Activated T-helper 1 cell treated with Interleukin-2 at 50 U/mL for 16 hours (primary cell): ENCODE data around the gene TMEM175.

Experiments used
- DNase-seq: peaks from one replicate; pipeline ENCODE4 v3.0.0-alpha.2; 2020; ENCODE audit warnings: low read depth

Gene TMEM175, protein sequence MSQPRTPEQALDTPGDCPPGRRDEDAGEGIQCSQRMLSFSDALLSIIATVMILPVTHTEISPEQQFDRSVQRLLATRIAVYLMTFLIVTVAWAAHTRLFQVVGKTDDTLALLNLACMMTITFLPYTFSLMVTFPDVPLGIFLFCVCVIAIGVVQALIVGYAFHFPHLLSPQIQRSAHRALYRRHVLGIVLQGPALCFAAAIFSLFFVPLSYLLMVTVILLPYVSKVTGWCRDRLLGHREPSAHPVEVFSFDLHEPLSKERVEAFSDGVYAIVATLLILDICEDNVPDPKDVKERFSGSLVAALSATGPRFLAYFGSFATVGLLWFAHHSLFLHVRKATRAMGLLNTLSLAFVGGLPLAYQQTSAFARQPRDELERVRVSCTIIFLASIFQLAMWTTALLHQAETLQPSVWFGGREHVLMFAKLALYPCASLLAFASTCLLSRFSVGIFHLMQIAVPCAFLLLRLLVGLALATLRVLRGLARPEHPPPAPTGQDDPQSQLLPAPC

DNA sequence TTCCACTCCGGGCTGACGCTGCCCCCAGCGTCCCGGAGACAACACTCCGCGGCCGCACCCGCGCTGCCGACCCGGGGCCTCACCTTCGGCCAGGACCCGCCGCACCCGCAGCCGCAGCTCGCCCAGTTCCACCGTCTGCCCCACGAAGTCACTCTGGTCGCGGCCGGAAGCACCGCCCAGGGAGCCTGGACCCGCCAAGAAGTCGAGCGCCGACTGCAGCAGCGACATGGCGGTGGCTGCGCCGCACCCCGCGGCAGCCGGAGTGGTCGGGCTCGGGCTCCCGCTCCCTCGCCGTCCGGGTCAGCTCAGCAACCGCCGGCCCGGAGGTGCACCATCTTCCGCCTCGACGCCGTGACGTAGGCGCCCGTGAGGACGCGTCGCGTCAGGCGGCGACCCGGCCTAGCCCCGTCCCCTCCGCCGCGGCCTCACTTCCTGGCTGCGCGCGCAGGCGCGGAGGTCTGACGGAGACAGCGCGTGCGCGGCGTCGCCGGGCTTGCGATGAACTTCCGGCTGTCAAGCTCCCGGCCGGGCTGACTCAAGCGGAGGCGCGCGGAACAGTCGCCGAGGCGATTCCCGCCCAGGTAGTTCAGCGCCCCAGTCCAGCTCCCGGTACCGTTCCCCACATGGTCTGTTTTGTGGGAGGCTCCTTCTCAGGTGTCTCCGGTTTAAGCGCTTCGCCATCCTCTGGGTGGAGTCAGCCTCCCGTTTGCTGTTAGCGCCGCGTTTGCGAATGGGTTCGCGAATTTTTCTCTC, at the start of gene TMEM175, which contains the start of gene GAK:
TMEM175 (plus strand) TSS at position 501 of the 753 bp plus-strand sequence. CDS start 15,280 bp downstream, outside the sequence.
GAK (minus strand) TSS at position 357 of the 753 bp plus-strand sequence; CDS start at position 228, 129 bp downstream.
- peak; percentile 98 for DNase-seq

DNA sequence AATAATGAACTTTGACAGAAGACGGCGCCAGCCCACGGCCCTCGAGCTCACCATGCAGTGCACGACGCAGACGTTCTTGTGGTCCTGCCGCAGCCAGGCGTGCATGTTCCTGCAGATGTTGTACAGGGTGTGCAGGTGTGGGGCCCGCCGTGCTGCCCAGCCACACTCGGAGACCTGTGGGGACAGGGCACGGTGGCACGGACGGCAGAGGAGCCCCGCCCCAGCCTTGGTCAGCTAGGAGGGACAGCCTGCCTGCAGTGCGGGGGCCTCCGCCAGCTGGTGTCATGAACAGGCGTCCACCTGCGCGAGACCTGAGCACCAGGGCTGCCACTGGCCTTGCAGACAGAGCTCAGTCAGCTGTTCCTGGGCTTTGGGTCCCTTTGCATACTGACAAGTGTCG, 49.6 kb upstream of the TMEM175 start:
- DNase-seq: no peak

DNA sequence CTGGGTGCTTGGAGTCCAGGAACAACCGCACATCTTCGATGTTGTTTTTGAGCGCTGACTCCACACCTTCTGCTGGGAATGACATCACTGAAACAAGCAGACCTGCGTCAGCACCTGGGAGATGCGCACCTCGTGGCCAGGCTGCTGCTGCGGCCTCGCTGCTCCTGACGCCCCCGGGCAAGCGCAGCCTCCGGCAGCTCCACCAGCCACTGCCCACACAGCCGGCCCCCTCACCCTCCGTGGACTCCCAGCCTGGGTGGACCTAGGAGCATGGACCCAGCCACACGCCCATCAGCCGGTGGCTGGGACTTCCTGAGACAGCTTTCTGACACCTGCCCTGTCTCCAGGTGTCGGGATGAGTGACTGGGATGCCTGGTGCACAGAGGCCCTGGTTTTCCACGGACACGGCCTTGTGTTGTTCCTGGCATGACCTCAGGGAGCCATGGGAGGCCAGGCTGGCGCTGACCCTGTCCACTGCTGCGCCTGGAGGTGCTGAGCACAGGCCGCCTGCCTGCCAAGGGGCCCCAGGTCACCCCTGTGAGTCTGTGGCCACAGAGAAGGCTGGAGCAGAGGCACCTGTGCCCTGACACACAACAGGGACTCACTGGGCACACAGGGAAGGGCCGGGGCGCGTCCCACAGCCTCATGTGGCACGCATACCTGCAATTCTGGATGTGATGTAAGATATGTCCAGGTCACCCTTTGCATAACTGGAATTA, 48.7 kb upstream of the TMEM175 start:
- DNase-seq: no peak

DNA sequence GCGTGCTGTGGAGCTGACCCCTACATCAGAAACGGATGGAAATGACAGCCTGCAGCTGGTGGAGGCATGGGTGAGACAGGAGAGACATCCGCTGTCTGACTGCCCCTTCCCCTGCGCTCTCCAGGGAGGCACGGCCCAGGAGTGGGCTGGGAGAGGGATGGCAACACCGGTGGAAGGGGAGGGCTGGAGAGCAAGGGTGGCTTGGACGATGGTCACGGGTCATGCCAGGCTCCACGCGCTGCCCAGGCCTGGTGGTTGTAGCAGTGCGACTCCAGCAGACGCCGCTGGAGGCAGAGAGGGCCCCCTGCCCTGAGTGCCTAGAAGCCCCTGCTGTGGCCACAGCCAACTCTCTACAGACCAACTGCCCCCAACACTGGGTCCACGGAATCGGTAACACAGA, 48.0 kb upstream of the TMEM175 start:
- no peak for DNase-seq

DNA sequence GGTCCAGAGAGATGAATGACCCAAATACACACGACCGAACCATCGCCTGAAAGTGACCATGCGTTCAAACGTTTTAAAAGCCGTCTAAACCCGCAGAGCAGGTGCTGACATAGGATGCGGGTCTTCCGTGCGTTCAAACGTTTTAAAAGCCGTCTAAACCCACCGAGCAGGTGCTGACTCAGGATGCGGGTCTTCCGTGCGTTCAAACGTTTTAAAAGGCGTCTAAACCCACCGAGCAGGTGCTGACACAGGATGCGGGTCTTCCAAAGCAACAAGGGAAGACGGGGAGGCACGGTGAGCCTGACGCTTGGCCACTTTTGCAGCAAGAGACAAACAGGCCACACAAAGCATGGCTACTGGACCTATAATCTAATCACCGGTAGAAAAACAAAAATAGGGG, 47.4 kb upstream of the TMEM175 start:
- DNase-seq: no peak

DNA sequence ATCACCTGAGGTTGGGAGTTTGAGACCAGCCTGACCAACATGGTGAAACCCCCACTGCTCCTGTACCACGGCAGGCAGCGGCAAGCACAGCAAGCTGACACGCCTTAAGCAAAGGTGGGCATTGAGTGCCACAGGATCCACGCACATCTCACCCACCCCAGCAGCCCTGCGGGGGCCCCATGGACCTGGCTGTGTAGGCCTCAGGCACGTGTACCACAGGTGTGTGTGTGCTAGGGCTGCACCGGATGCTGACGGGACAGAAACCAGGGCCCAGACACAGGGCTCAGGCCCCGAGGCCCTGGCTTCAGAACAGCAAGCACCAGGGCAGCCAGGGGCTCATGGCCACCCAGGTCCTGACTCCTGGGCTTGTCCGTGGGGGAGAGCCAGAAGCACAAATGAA, 46.9 kb upstream of the TMEM175 start:
- no peak for DNase-seq

DNA sequence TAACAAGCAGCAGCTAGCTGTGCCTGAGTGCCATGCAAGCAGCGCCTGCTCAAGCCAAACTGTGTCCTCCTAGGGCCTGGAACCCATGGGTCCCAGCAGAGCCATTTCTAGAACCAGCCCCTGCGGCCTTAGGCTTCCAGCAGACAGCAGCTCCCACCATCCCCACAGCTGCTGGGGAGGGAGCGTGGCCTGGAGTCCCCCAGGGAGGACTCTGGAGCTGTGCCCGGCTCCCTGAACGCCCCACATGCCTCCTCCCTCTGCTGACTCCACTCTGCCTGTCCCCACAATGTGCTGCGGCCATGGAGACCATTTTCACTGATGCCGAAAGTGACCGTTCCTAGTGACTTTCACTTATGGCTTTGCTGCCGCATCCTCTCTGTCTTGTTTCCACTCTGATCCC, 46.0 kb upstream of the TMEM175 start:
- no peak for DNase-seq

DNA sequence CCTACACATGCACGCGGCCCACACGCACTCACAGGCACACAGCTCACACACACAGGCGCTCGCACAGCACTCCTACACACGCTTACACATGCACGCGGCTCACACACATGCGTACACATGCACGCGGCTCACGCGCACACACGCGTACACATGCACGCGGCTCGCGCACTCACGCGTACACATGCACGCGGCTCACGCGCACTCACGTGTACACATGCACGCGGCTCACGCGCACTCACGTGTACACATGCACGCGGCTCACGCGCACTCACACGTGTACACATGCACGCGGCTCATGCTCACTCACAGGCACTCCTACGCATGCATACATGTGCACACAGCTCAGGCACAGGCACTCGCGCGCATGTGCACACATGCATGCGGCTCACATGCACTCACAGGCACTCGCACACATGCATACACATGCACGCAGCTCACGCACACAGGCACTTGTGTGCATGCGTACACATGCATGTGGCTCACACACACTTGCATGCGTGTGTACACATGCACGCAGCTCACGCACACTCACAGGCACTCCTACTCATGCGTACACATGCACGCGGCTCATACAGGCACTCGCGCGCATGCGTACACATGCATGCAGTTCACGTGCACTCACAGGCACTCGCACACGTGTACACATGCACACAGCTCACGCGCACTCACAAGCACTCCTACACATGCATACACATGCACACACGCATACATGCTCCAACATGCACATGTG, 45.1 kb upstream of the TMEM175 start:
- DNase-seq: no peak

DNA sequence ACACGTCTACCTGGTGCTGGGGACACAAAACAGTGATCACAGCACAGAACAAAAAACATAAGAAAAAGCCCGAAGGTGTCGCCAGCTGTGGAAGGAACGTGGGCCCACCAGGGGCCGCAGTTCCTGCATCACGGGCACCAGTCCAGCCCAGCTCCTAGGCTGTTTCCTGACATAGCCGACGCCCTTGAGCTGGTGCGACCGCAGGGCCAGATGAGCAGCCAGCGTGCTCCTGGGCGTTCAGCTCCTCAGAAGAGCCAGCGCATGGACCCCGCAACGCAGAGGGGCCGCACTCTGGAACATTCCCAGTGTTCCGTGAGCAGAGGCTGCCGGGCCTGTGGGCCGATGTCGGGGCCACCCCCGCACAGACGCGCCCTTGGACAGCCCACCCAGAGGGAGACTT, 44.2 kb upstream of the TMEM175 start:
- DNase-seq: no peak

DNA sequence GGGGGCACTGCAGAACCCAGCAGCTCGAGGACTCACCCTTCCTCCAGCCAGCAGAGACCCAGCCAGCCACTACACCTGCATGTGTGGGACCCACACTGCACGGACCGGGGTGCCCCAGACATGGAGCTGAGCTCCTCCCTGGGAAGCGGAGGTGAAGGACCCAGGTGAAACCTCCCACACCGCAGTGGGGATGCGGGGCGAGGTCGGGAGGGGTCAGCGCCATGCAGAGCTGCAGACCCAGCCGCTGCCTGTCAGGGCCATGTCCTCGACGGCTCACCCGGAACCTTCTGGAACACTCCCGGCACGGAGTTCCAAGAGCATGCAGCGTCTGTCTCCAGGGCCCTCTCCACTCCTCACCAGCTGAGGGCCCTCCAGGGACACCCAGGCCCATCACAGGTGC, 42.7 kb upstream of the TMEM175 start:
- no peak for DNase-seq

DNA sequence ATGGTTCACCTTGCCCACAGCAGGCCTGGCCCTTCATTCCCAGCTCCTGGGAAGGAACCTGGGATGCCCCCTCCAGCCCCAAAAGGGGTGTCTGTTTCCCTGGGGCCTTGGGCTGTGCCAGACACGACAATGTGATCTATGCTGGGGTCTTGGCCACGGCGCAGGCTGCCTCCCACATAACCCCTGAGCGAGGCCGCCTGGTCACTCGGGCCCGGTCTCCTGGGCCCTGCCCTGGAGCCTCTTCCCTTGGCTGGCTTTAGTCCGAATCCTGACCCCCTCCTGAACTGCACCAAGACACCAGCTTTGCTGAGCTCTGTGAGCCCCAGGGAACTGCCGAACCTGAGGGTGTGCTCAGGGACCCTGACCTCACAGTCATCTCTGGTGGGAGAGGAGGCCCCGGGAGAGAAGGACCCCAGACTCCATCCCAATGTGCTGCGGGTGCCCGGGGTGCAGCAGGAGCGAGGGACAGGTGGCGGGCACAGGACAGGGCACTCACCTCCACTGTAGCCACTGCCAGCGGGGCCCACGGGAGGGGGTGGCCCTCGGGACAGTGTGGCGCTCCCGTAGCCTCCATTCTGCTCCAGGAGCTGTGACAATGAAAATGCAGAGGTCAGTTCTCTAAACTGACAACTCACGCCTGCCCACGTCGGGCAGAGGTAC, 42.1 kb upstream of the TMEM175 start:
- DNase-seq: no peak

DNA sequence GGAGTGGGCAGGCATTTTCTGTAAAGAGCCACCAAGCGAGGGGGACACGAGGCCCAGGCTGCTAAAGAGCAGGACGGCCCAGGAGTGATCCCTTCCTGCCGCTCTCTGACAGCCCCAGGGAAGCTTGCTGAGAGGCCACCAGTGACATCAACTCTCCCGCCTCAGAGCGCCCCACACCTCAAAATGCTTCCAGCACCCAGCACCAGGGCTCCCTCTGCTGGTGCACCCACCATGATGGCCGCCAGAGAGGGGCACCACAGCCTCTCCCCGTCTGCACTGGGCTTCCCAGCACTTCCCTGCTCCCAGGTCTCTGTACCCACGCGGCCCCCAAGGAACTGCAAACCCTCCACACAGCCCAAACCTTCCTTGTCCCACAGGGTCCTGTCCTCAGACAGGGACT, 40.5 kb upstream of the TMEM175 start:
- no peak for DNase-seq

DNA sequence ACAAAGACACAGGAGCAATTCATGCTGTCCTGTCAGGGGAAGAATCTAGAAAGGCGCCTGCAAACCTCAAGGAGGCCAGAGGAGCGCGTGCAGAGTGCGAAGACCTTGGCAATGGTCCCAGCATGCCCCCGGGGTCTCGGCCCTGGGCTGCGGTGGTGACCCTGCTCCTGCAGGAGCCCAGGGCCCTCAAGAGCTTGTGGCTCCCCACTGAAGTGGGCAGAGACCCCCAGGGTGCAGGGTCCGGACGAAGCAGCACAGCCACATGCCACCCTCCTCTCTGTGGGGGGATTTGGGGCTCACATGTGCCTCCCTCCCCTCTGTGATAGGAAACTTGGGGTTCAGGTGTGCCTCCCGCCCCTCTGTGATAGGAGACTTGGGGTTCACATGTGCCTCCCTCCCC, 39.5 kb upstream of the TMEM175 start:
- no peak for DNase-seq

DNA sequence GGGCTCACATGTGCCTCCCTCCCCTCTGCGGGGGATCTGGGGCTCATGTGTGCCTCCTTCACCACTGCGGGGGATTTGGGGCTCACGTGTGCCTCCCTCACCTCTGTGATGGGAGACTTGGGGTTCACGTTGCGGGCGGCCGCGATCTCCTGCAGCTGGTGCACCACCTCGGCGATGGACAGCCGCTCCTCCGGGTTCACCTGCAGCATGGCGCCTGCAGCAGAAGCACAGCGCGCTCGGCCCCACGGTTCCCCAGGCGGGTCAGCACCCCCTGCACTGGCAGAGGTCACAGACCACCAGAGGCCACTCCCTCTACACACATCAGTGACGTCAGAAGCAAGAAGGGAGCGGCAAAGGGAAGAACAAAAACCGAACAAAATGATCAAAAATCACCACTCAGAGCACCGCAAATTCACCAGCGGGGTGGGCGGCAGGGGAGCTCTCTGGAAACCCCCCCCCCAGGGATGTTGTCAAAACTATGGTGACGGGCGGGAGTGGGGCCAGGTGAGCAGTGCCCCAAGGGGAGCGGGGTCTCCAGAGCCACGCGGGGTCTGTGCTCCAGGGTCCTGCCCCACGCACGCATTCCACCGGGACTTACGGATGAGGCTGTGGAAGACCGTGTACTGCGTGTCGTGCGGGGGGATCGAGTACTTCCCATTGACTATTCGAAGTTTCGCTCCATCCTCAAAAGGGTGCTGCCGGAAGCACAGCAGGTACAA, 38.8 kb upstream of the TMEM175 start:
- no peak for DNase-seq

DNA sequence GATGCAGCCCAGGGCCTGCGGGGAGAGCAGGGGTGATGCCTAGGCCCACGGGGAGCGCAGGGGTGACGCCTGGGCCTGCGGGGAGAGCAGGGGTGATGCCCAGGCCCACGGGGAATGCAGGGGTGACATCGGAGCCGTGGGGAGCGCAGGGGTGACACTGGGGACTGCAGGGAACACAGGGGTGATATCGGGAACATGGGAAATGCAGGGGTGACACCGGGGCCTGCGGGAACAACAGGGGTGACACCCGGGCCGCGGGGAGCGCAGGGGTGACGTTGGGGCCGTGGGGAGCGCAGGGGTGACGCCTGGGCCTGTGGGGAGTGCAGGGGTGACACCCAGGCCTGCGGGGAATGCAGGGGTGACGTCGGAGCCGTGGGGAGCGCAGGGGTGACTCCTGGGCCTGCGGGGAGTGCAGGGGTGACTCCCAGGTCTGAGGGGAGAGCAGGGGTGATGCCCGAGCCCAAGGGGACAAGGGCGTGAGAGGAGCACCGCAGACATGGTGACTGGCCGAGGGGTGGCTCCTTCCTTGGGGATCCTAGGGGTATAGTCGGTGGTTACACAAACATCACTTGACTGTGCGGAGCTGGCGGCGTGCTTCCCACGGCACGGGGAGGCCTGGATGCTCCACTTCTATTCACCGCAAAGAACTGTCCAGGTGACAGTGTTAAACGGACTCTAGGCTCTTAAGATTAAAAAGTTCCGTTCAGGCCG, 38.1 kb upstream of the TMEM175 start:
- DNase-seq: no peak

DNA sequence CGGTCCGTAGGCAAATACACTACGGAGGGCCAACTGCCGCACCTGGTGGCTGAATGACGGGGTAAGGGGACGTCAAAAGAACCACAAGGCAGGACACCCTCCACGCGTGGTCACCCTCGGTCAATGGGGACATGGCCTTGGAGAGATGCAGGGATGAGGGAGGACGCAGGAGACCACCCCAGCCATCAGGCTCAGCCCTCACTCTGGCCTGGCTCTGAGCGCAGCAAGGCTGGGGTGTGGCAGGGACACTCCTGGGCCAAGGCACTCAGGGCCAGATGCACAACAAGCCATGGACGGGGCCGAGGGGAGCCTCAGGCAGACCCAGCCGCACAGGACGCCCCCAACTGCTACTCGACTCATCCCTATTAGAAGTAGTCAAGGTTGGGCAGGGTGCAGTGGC, 36.7 kb upstream of the TMEM175 start:
- DNase-seq: no peak

DNA sequence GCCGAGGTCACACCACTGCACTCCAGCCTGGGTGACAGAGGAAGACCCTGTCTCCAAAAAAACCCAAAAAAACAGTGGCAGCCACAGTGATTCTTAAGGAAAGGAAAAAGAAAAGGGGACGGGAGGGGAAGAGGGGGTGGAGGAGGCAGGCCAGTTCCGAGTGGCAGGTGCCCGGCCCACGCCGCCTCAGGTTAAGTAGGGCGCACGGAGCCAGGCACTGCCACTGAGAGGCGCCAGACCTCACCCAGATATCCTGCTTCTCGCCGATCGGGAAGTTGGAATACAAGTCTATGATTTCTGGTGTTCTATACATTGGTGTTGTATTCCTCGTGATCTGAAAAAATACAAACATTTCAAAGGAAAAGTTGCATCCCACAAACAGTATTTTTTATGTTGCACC, 36.0 kb upstream of the TMEM175 start:
- no peak for DNase-seq

DNA sequence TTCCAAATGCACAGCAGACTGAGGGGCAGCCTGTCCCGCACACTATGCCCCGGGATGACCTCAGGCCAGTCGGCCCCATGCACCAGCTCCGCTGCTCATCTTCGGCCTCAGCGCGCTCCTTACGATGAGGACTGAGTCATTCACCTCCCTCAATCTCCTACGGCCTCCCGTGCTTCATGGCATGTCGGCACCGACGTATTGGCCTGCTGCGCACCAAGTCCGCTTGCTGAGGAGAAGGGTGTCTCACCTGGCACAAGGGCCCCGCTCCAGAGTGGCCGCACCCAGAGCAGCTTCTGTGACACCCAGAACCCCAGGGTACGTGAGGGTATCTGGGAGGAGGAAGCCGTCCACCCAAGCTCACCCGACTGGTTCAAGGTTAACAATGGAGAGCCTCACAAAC, 35.6 kb upstream of the TMEM175 start:
- DNase-seq: no peak

DNA sequence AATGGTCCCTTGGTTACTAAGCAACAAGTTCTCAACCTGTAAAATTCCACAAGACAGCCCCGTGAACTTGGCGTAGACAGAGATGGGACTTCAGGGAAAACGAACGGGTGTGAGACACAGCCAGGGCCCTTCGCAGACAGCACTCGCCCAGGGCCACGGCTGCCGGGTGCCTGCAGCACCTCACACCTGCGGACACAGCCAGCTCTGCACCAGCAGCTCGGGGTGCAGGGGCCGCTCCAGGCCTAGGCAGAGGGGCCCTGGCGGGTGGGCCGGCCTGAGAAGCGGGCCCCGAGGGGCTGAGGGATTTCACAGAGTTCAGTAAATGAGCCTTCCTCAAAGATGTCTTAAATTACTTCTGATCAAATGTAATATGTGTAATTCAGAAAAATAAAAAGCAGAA, 34.1 kb upstream of the TMEM175 start:
- no peak for DNase-seq
